Measurements from ENCODE around the gene ING1.

ING1 gene

DNA sequence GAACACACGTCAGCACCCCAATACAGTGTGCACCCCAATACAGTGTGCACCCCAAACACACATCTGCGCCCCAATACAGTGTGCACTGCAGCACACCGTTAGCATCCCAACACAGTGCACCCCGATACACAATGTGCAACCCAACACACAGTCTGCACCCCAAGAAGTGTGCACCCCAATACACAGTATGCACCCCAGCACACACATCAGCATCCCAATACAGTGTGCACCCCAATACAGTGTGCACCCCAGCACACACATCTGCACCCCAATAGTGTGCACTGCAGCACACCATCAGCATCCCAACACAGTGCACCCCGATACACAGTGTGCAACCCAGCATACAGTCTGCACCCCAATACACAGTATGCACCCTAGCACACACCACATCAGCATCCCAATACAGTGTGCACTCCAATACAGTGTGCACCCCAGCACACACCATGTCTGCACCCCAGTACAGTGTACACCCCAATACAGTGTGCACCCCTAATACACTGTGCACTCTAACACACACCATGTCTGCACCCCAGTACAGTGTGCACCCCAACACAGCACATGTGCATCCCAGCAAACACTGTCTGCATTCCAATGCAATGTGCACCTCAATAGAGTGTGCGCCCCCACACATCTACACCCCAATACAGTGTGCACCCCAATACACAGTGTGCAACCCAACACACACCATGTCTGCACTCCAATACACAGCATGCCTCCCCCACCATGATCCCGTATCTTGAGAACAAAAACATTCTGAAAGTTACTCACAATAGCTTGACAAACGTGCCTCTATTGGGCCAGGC, 6.7 kb upstream of the ING1 start:
- no CpG with 5 or more reads among the region's 8 CpGs for WGBS (ENCODE audit: extremely low coverage, insufficient coverage, insufficient read length)
- no peak overlapping the region for H2AFZ ChIP-seq (ENCODE audit: insufficient read depth, low read length, poor library complexity)
- H3K36me3 ChIP-seq (ENCODE audit: control insufficient read depth in 1 of 2, insufficient read depth in 2 of 2, low read length in 2 of 2) = peaks cover 0 to 6% of the 10 kb centered on the region in 2 experiments
- H3K79me2 ChIP-seq (ENCODE audit: control insufficient read depth, insufficient read depth, low read length, poor library complexity) = peaks cover 3% of the 10 kb centered on the region
- no peak overlapping the region for H4K91ac ChIP-seq (ENCODE audit: low read depth, low read length)
- no peak overlapping the region for H2BK12ac ChIP-seq (ENCODE audit: low read length)
- peak overlapping the region; percentile 12 for H3K14ac ChIP-seq (ENCODE audit: low read length)
- peak overlapping the region; percentile 100 for H3K23ac ChIP-seq (ENCODE audit: low read length)
- H3K18ac ChIP-seq (ENCODE audit: low read length) = no peak overlapping the region
- H4K12ac ChIP-seq (ENCODE audit: low read depth, low read length) = no peak overlapping the region
- peaks cover 3% of the 10 kb centered on the region for H3K79me1 ChIP-seq (ENCODE audit: low read length)
- H2BK5ac ChIP-seq (ENCODE audit: low read depth, low read length, poor library complexity) = no peak overlapping the region
- H3K4ac ChIP-seq (ENCODE audit: low read depth, low read length) = no peak overlapping the region
- H3K4me1 ChIP-seq (ENCODE audit: control insufficient read depth in 1 of 2, insufficient read depth in 2 of 2, low read length in 2 of 2) = peaks cover 3 to 13% of the 10 kb centered on the region in 2 experiments
- DNase-seq = peak; percentile 42 to 68
- H3K27me3 ChIP-seq (ENCODE audit: insufficient read depth, low read length) = no peaks in the 10 kb centered on the region
- peak overlapping the region; percentile 21 for H3K27ac ChIP-seq (ENCODE audit: low read depth, low read length)
- no peak overlapping the region for H2BK120ac ChIP-seq (ENCODE audit: insufficient read depth, low read length, poor library complexity)
- H2AK5ac ChIP-seq (ENCODE audit: low read length) = no peak overlapping the region
- H4K8ac ChIP-seq (ENCODE audit: low read depth, low read length) = peak overlapping the region; percentile 5
- H3K4me3 ChIP-seq (ENCODE audit: low read depth, low read length) = peak overlapping the region; percentile 73
- H3K9ac ChIP-seq (ENCODE audit: low read length) = peak overlapping the region; percentile 75
- H3K9me3 ChIP-seq (ENCODE audit: insufficient read depth, low read depth, low read length) = peaks cover 7% of the 10 kb centered on the region
- peak overlapping the region; percentile 86 for H3K4me2 ChIP-seq (ENCODE audit: low read length)

DNA sequence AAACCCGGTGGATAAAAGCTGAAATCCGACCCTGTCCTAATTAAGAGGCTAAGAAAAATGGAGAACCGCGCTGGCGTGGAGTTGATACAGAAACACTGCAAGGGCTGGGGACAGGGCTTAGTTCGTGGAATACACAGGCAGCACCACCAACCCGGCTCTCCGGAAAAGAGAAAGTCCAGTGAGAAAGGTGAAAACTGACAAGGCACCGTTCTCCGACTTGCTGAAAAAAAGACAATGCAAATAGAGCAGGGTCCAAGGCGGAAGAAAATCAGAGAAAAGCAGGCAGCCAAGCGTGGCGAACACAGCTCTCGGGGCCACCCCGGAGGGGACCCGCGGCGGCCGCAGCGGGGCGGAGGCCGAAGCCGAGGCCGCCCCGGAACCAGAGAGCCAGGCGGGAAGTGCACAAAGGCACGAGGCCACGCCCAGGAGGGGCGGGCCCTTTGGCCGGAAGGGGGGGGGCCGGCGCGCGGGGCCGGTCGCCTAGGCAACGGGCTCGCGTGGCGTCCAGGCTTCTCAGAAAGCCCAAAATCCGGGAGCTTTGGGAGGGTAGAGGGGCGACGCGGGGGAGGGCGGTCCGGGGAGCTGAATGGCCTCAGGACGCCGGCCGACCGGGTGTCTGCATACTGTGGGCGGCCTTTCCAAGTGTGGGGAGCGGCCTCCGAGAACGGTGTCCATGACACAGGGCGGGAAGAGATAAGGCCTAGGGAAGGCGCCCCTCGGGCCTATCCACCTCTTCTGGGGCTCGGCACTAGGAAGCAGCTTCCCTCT, 1.2 kb upstream of the ING1 start:
- H3K79me2 ChIP-seq (ENCODE audit: control insufficient read depth, insufficient read depth, low read length, poor library complexity) = peaks cover 26% of the 10 kb centered on the region
- peak overlapping the region; percentile 88 for H3K4ac ChIP-seq (ENCODE audit: low read depth, low read length)
- H2AFZ ChIP-seq (ENCODE audit: insufficient read depth, low read length, poor library complexity) = peak overlapping the region; percentile 96
- no peaks in the 10 kb centered on the region for H3K36me3 ChIP-seq (ENCODE audit: control insufficient read depth in 1 of 2, insufficient read depth in 2 of 2, low read length in 2 of 2)
- peak; percentile 82 to 93 for DNase-seq
- H3K4me1 ChIP-seq (ENCODE audit: control insufficient read depth in 1 of 2, insufficient read depth in 2 of 2, low read length in 2 of 2) = peaks cover 0 to 3% of the 10 kb centered on the region in 2 experiments
- peak overlapping the region; percentile 89 for H3K4me3 ChIP-seq (ENCODE audit: low read depth, low read length)
- H3K9me3 ChIP-seq (ENCODE audit: insufficient read depth, low read depth, low read length) = no peaks in the 10 kb centered on the region
- no peaks in the 10 kb centered on the region for H3K27me3 ChIP-seq (ENCODE audit: insufficient read depth, low read length)
- no CpG with 5 or more reads among the region's 58 CpGs for whole genome bisulfite sequencing (ENCODE audit: extremely low coverage, insufficient coverage, insufficient read length)
- H4K91ac ChIP-seq (ENCODE audit: low read depth, low read length) = peak overlapping the region; percentile 97
- H3K18ac ChIP-seq (ENCODE audit: low read length) = peak overlapping the region; percentile 77
- peak overlapping the region; percentile 88 for H2BK120ac ChIP-seq (ENCODE audit: insufficient read depth, low read length, poor library complexity)
- no peak overlapping the region for H2BK12ac ChIP-seq (ENCODE audit: low read length)
- H3K79me1 ChIP-seq (ENCODE audit: low read length) = peaks cover 28% of the 10 kb centered on the region
- peak overlapping the region; percentile 31 for H2AK5ac ChIP-seq (ENCODE audit: low read length)
- peak overlapping the region; percentile 95 for H3K27ac ChIP-seq (ENCODE audit: low read depth, low read length)
- peak overlapping the region; percentile 90 for H3K4me2 ChIP-seq (ENCODE audit: low read length)
- H2BK5ac ChIP-seq (ENCODE audit: low read depth, low read length, poor library complexity) = peak overlapping the region; percentile 94
- peak overlapping the region; percentile 100 for H3K9ac ChIP-seq (ENCODE audit: low read length)
- peak overlapping the region; percentile 90 for H3K14ac ChIP-seq (ENCODE audit: low read length)
- peak overlapping the region; percentile 86 for H4K12ac ChIP-seq (ENCODE audit: low read depth, low read length)
- H4K8ac ChIP-seq (ENCODE audit: low read depth, low read length) = peak overlapping the region; percentile 89
- peak overlapping the region; percentile 47 for H3K23ac ChIP-seq (ENCODE audit: low read length)

DNA sequence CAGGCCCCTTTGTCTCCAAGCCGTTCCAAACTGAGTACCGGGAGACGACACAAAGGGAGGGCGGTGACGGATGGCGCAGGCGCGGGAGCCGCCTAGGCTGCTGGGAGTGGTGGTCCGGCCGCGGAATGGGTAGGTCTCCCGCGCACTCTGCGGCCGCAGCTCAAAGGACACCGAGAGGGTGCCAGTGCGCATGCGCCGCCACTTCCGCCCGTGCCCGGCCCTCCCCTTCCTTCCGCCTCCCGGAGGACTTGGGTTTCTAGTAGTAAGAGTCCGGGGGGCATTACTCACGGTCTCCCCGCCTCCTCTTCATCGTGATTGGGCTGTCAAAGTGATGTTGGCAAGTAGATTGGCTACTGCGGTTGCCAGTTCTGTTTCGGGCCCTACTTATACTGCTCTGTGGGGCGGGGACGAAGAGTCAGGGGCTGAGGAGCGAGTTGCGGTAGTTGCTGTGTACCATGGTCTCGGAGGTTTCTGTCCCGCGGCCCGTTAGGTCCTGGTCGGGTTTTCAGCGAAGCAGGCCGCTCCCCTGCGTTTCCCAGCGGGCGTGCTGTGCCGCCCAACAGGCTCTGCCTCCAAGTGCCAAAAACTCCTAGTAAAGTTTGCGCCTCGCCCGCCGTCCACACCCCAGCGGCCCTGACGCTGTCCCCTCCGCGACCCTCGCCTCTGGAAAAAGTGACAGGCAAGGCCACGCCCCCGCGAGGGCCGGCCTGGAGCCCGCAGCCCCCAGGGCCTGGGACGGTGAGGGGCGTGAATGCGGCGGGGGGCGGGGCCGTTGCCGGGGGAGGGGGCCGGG, 455 bp upstream of the ING1 start:
- Histone ChIP-seq H2BK5ac (ENCODE audit: low read depth, low read length, poor library complexity) (peak overlapping the region; percentile 98), H3K4me3 (ENCODE audit: low read depth, low read length) (peak overlapping the region; percentile 89), H3K4me1 (ENCODE audit: control insufficient read depth in 1 of 2, insufficient read depth in 2 of 2, low read length in 2 of 2) (peaks cover 0 to 3% of the 10 kb centered on the region in 2 experiments), H3K79me2 (ENCODE audit: control insufficient read depth, insufficient read depth, low read length, poor library complexity) (peaks cover 28% of the 10 kb centered on the region), H3K27ac (ENCODE audit: low read depth, low read length) (peak overlapping the region; percentile 99), H3K79me1 (ENCODE audit: low read length) (peaks cover 28% of the 10 kb centered on the region), H3K14ac (ENCODE audit: low read length) (peak overlapping the region; percentile 99), H2AK5ac (ENCODE audit: low read length) (peak overlapping the region; percentile 99), H2BK120ac (ENCODE audit: insufficient read depth, low read length, poor library complexity) (peak overlapping the region; percentile 98), H2AFZ (ENCODE audit: insufficient read depth, low read length, poor library complexity) (peak overlapping the region; percentile 96), H3K18ac (ENCODE audit: low read length) (peak overlapping the region; percentile 99), H3K27me3 (ENCODE audit: insufficient read depth, low read length) (no peaks in the 10 kb centered on the region), H3K9ac (ENCODE audit: low read length) (peak overlapping the region; percentile 100), H3K4ac (ENCODE audit: low read depth, low read length) (peak overlapping the region; percentile 88), H2BK12ac (ENCODE audit: low read length) (peak overlapping the region; percentile 66), H3K9me3 (ENCODE audit: insufficient read depth, low read depth, low read length) (no peaks in the 10 kb centered on the region), H4K8ac (ENCODE audit: low read depth, low read length) (peak overlapping the region; percentile 95), H4K12ac (ENCODE audit: low read depth, low read length) (peak overlapping the region; percentile 95), H3K23ac (ENCODE audit: low read length) (peak overlapping the region; percentile 47), H3K4me2 (ENCODE audit: low read length) (peak overlapping the region; percentile 99), H3K36me3 (ENCODE audit: control insufficient read depth in 1 of 2, insufficient read depth in 2 of 2, low read length in 2 of 2) (no peaks in the 10 kb centered on the region), H4K91ac (ENCODE audit: low read depth, low read length) (peak overlapping the region; percentile 99)
- DNase-seq = peak; percentile 99 to 100
- WGBS (ENCODE audit: extremely low coverage, insufficient coverage, insufficient read length) = no CpG with 5 or more reads among the region's 68 CpGs

Data from trophoblast cell (in vitro differentiated cells and primary cell).